HG02970 (cell line): ENCODE data around the gene OR1F1.
"Not testable (repeated sequence)": the region's sequence is repeated elsewhere in the genome, so short reads cannot be mapped to it uniquely, and the experiment has no call there.

Source experiments
- ATAC-seq: cut with Tn5 transposase; IDR thresholded peaks from one replicate; pipeline ENCODE4 v1.9.1; 2021; ENCODE audit warnings: mild to moderate bottlenecking, moderate library complexity, moderate number of reproducible peaks; ENCODE audit not compliant: unreplicated experiment, low FRiP score

OR1F1 gene

DNA sequence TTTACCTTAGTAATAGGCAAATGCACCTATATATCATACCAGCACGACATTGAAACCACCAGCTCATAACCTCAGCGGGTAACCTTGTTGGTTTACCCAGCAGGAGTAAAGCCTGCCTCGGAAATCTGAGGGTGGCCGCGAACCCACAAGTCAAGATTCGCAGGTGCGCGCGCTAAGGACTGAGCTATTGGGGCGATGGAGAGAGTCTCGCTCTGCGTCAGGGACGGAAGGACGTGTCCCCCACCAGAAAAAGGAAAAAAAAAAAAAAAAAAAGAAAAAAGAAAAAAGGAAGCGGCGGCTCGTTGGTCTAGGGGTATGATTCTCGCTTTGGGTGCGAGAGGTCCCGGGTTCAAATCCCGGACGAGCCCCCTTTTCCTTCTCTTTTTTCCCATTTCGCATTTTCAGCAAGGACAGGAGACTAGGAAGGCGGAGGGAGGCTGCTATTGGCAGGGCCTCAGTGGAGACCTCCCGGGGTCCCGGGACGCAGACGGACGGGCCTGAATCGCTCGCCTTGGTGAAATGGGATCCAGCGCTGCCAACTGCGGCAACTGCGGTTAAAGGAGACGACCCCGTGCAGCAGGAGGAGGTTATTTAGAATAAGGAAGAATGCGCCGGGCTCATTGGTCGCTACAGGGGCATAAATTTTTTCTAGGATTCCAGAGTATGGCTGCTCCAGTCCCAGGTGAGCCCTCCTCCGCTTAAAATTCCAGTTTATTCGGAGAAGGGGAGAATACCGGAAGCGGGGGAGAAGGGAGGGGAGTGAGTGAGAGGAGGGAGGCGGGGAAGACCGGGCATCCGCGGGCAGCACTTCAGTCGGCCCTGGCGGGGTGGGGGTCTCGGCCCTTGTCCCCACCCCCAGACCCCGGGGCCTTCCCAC, at the start of gene OR1F1:
OR1F1 (plus strand) TSS at position 407 of the 877 bp plus-strand sequence.
- no peak for ATAC-seq

DNA sequence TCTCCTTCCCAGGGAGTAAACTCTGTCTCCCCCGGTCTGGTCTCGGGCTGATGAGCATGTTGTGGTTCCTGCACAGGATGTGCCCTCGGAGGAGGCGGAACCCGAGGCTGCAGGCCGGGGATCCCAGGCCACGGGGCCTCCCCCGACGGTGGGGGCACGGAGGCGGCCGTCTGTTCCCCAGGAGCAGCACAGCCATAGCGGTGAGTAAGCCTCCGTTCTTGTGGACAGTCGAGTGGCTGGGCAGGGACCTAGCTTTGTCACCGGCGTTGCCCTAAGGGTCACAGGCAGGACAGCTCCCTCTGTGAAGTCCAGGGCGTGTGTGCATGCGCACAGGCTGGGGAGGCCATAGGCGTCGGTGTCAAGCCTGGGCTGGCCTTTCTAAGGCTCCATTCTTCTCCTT, 49.7 kb upstream of the OR1F1 start:
- no peak for ATAC-seq

DNA sequence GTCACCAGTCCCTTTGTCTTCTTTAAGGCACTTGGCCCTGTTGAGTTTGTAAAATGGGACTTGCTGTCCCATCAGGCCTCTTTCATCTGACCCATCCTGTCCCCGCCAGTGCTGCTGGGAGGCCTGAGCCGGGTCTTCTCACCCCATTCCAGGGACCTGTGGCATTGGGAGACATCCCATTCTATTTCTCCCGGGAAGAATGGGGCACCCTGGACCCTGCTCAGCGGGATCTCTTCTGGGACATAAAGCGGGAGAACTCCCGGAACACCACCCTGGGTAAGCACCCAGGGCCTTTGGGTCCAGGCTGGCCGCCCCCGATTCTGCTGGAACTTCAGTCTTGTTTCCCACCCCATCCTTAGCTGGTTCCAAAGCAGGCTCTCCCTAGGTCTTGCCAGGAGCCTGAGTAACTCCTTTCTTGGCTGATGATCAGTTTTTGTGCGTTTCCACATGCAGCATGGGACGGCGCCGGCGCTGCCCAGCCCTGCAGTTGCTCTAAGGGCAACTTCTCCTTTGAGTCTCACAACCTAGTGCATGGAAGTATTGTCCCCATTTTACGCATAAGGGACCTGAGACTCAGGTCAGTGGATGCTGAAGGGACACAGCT, 49.1 kb upstream of the OR1F1 start:
- no peak for ATAC-seq

DNA sequence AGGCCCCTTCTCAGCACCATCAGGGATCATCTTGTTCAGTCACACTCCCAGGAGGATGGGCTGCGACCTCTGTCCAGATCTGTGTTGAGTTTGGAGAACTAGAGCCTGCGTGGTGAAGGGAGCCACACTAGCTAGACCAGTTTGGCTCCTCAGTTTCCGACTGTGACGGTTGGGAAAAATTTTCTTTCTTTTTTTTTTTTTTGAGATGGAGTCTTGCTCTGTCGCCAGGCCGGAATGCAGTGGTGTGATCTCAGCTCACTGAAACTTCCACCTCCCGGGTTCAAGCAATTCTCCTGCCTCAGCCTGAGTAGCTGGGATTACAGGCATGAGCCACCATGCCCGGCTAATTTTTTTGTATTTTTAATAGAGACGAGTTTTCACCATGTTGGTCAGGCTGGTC, 48.4 kb upstream of the OR1F1 start:
- ATAC-seq: not testable (repeated sequence)

DNA sequence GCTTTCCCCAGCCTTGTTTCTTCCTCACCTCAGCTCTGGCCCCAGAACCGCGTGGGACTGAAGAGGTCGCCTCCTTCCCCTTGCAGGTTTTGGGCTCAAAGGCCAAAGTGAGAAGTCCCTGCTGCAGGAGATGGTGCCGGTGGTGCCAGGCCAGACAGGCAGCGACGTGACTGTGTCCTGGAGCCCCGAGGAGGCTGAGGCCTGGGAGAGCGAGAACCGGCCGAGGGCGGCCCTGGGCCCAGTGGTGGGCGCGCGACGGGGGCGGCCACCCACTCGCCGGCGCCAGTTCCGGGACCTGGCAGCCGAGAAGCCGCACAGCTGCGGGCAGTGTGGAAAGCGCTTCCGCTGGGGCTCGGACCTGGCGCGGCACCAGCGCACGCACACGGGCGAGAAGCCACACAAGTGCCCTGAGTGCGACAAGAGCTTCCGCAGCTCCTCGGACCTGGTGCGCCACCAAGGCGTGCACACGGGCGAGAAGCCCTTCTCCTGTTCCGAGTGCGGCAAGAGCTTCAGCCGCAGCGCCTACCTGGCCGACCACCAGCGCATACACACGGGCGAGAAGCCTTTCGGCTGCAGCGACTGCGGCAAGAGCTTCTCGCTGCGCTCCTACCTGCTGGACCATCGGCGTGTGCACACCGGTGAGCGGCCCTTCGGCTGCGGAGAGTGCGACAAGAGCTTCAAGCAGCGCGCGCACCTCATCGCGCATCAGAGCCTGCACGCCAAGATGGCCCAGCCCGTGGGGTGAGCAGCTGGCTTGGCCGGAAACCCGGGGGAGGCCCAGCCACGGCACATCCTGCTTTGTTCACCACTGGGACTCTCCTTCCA, 47.2 kb upstream of the OR1F1 start:
- no peak for ATAC-seq

DNA sequence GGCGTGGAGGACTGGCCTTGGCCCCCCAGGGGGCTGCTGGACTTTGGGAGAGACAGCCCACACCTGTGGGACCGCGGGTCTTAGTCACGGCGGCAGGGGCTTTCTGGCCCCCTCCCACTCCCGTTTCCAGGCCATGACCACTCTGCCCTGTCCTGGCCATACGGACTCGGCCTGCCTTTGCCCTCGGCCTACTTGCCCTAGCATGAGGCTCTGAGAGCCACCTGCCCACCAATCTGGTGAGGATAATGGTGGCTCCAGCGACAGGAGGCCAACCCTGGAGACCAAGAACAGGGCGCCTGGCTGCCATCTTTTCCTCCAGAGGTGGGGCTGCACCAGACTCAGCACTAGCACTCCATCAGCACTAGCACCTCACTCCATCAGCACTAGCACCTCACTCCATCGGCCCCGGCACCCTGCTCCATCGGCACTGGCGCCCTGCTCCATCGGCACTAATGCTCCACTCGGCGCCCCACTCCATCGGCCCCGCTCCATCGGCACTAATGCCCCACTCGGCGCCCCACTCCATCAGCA, 46.2 kb upstream of the OR1F1 start:
- no peak for ATAC-seq

DNA sequence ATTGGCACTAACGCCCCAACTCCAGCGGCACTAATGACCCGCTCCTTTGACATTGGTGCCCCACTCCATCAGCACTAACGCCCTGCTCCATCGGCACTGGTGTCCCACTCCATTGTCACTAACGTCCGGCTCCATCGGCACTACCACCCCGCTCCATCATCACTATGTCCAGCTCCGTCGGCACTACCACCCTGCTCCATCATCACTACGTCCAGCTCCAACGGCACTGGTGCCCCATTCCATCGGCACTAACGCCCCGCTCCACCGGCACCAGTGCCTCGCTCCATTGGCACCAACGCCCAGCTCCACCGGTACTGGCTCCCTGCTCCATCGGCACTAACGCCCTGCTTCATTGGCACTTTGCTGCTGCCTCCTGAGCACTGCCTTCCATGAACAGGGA, 45.7 kb upstream of the OR1F1 start:
- ATAC-seq: no peak

DNA sequence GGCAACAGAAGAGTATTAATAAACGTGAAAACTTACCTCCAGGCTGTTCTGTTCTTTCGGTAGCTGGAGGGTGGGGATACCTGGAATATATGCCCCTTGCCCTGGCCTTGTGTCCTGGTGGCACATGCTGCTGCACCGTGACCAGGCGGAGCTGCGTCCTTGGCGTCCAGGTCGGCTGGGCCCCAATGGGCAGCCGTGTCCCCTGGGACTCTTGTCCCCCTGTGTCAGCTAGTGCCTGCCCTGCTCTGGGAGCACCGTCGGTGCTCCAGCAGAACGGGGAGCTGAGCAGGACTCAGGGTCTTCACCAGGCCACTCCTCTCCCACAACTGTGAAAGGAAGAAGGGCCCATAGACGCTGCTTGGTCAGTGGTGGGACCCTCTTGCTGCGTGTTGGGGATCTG, 45.2 kb upstream of the OR1F1 start:
- ATAC-seq: no peak

DNA sequence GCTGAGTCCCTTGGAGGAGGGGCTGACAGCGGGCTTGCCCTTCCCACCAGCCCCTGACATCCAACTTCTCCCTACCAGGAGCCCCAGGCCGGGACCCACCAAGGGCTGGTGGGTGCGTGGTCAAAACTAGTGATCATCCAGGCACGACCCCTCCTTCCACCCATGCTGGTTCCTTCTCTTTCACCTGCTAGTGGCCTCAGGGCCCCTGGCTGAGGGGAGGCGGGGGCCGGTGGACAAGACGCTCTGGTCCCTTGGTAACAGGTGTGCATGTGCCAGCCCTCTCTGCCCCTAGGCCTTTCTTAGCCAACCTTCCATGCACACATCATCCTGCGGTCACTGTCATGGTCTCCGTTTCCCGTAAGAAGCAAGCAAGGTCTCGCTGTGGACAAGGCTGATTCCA, 44.8 kb upstream of the OR1F1 start:
- ATAC-seq: no peak

DNA sequence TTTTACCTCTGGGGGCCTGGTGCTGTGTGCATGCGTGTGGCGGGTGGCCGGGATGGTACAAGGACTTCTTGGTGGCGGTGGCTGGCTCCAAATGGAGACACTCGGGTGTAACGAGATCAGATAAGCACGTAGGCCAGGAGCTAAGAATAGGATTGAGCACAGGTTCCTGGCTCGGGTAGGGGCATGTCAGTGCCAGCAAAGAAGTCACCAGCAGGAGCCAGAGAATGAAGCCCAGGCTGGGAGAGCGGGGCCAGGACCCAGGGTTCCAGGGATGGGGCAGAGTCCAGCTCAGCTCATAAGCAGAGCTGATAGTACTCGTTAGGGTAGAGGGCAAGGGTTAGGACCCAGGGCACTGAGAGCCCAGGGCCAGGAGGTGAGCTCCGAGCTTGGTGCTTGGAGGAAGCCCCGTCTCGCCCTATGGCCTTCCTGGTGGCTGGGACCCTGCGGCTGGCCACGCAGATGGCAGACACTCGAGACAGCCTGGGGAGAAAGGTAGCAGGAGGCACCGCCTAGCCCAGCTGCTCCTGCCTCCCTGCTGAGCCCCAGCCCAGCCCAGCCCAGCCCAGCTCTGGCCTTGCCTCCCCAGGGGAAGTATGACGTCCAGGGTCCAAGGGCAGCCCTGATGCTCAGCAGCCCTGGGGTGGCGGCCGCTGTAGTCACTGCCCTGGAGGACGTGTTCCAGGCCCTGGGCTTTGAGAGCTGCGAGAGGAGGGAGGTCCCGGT, 44.2 kb upstream of the OR1F1 start:
- no peak for ATAC-seq

DNA sequence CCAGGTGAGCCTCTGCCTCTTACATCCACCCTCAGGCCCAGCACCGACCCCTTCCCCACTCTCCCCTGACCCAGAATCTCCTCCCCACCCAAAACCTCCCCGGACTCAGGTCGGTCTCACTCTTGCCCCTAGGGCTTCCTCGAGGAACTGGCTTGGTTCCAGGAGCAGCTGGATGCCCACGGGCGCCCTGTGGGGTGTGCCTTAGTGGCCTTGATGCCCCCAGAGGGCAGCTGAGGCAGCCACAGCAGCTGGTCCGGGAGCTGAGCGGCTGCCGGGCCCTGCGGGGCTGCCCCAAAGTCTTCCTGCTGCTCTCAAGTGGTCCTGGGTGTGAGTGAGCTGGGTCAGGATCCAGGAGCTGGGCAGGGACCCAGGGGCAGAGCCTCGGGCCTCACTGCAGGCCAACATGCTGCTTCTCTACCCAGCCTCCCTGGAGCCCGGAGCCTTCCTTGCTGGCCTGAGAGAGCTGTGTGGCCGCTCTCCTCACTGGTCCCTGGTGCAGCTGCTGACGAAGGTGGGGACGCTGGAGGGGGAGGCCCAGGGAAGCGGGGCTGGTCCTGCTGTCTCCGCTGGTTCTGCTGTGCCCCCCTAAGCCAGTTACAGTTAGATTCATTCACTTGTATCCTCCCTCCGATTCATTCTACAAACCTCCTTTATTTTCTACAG, 43.6 kb upstream of the OR1F1 start:
- ATAC-seq: no peak

DNA sequence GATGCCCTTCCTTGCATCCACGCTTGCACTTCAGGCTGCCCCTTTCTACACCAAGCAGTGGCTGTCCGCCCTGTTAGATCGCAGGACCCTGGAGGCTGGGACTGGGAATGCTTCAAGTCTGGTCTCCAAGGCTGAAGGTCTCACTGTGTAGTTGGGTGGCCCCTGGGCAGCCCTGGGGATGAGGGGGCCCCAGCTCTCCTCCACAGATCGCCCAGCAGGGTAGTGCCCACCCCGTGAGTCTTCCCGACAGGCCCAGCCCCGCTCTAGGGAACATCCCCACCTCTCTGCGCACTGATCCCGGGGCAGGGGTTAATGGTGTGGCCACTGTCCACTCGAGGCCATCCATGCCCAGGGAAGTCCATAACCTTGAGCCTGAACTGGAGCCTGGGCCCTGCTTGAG, 42.9 kb upstream of the OR1F1 start:
- no peak for ATAC-seq

DNA sequence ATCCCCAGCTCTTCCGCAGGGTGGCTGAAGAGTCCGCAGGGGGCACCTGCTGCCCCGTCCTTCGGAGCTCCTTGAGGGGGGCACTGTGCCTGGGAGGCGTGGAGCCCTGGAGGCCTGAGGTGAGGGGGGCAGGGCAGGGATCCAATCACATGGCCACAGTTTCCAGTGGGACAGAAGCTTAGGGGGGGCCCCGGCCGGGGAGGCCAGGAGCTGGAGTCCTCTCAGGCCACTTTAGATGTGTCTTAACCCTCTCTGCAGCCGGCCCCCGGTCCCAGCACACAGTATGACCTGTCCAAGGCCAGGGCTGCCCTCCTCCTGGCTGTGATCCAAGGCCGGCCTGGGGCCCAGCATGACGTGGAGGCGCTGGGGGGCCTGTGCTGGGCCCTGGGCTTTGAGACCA, 42.3 kb upstream of the OR1F1 start:
- no peak for ATAC-seq

DNA sequence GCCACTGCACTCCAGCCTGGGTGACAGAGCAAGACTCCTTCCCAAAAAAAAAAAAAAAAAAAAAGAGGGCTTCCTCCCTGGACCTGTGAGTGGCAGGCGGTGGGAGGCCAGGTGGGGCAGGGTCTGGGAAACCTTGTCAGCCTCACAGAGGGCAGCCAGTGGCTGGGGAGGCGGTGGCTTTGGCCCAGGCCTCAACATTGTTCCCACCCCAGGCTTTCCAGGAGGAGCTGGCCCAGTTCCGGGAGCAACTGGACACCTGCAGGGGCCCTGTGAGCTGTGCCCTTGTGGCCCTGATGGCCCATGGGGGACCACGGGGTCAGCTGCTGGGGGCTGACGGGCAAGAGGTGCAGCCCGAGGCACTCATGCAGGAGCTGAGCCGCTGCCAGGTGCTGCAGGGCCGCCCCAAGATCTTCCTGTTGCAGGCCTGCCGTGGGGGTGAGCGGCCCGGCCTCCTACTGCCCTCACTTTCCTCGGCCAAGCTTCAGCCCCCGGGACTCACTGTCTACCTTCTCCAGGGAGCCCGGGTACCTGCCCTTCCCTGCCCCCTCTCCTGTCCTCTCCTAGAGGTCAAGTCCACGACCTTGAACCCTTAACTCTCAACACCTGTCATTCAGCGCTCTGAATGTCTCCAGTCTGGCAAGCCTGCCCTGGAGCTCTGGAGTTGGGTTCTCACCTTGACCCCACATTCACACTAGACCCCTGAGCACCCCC, 40.8 kb upstream of the OR1F1 start:
- no peak for ATAC-seq

DNA sequence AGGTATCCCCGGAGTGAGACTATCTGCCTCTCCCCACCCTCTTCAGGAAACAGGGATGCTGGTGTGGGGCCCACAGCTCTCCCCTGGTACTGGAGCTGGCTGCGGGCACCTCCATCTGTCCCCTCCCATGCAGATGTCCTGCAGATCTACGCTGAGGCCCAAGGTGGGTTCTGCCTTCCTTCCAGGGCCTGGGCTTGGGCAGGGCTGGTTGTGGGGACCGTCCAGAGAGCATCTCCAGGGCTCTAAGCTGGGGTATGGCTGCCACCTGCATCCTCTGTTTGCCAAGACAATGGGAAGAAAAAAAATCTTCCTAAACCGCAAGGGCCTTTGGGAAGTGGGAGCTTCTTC, 40.3 kb upstream of the OR1F1 start:
- ATAC-seq: no peak

DNA sequence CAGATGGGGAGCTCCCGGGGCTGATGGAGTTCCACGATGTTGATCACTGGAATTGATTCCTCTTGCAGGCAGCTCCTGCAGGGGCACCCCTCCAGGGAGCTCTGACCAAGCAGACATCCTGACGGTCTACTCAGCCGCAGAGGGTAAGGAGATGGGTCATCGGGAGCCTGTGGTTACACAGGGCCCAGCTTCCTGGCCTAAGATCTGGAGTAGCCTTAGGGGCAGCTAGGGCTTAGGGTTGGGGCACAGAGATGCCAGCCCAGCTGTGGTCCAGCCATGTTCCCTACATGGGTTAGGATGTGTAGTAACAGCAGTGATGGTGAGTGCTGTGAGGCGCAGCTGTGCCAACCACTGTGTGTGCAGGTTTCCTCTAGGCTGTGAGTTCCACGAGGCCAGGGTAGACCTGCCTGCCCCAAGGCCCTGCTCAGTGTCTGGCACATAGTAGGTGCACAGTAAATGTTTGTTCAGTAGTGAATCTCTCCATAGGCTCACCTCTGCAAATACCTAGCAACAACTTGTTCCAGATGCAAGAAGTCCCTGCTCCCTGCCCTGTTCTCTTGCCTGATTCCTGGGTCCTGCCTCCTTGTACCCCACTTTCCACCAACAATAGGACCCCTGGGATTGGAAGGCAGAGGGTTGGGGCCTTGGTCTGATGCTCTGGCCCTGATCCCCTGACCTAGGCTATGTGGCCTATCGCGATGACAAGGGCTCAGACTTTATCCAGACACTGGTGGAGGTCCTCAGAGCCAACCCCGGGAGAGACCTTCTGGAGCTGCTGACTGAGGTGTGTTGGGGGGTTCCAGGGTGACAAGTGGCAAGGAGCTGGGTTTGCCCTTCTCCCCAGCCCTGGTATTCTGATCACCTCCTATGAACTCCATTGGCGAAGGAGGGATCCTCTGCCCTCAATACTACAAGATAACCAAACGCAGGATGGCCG, 39.5 kb upstream of the OR1F1 start:
- ATAC-seq: no peak

DNA sequence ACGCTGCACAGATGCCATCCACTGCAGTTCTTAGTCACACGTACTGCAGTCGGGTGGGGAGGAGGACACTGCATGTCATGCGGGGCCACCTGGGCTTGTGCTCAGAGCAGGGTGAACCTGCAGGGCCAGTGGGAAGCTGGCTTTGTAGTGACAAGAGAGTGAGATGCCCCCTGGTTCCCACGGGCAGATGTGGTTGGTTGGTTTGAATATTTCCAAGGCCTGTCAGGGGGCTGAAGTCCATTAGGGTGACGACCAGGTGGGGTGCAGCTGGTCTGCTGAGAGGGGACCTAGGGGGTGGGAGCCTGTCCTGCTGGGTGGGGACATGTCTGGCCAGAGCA, 38.8 kb upstream of the OR1F1 start:
- no peak for ATAC-seq

DNA sequence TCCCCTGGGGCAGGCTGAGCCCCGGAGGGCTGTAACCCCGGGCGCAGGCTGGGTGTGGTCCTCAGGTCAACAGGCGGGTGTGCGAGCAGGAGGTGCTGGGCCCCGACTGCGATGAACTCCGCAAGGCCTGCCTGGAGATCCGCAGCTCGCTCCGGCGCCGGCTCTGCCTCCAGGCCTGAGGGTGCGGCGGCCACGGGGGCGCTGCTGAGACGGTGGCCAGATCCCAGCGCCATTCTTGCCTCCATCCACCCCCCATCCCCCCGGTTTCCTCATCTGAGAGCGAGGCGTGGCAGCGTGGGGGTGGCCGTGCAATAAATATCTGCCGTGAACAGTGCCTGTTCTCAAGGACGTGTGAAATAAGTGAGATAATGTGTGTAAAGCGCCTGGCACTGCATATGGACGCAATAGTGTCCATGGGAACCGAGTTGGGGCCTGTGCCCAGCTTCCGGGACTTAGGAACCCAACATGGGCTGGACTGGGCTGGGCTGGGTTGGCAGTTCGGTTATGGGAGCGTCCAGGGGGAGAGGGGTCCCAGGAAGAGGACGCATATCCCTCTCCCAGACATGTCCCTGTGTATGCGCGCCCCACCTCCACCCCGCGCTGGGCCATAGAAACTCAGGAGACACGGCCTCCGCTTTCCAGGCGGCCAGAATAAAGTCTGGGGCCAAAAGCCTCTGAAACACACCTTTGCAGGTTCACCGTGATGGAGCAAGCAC, 38.2 kb upstream of the OR1F1 start:
- ATAC-seq: no peak
